ENCODE data around the gene BCAT1.
"Not testable (repeated sequence)": the region's sequence is repeated elsewhere in the genome, so short reads cannot be mapped to it uniquely, and the experiment has no call there.

BCAT1 gene

GRCh38 chr12:24928533-24929306 lies 20.2 kb downstream of the BCAT1 start:
- DNase-seq (ENCODE audit: low spot score): not testable (repeated sequence)

- no peak for DNase-seq (ENCODE audit: low spot score)
These were observed 20.8 kb downstream of the BCAT1 start for GRCh38 chr12:24928131-24928530.

- not testable (repeated sequence) for DNase-seq (ENCODE audit: low spot score)
These were observed 22.8 kb downstream of the BCAT1 start for GRCh38 chr12:24926080-24926479.

- DNase-seq (ENCODE audit: low spot score): no peak
These were observed 26.8 kb downstream of the BCAT1 start for GRCh38 chr12:24922090-24922489.

- no peak for DNase-seq (ENCODE audit: low spot score)
These were observed 27.5 kb downstream of the BCAT1 start for GRCh38 chr12:24921251-24922038.

- no peak for DNase-seq (ENCODE audit: low spot score)
These were observed 28.8 kb downstream of the BCAT1 start for GRCh38 chr12:24920141-24920540.

- no peak for DNase-seq (ENCODE audit: low spot score)
These were observed 29.4 kb downstream of the BCAT1 start for GRCh38 chr12:24919346-24920001.

GRCh38 chr12:24918596-24918995 lies 30.3 kb downstream of the BCAT1 start:
- no peak for DNase-seq (ENCODE audit: low spot score)

GRCh38 chr12:24915501-24915900 lies 33.4 kb downstream of the BCAT1 start:
- no peak for DNase-seq (ENCODE audit: low spot score)

- no peak for DNase-seq (ENCODE audit: low spot score)
These were observed 34.9 kb downstream of the BCAT1 start for GRCh38 chr12:24913953-24914352.

GRCh38 chr12:24913130-24913529 lies 35.8 kb downstream of the BCAT1 start:
- no peak for DNase-seq (ENCODE audit: low spot score)

- DNase-seq (ENCODE audit: low spot score): peak; percentile 59
These were observed 37.6 kb downstream of the BCAT1 start for GRCh38 chr12:24911271-24911791.

GRCh38 chr12:24910192-24910591 lies 38.7 kb downstream of the BCAT1 start:
- DNase-seq (ENCODE audit: low spot score): not testable (repeated sequence)

- no peak for DNase-seq (ENCODE audit: low spot score)
These were observed 39.2 kb downstream of the BCAT1 start for GRCh38 chr12:24909667-24910066.

GRCh38 chr12:24907464-24907863 lies 41.4 kb downstream of the BCAT1 start:
- no peak for DNase-seq (ENCODE audit: low spot score)

GRCh38 chr12:24906141-24906540 lies 42.8 kb downstream of the BCAT1 start:
- DNase-seq (ENCODE audit: low spot score): no peak

GRCh38 chr12:24905431-24905830 lies 43.5 kb downstream of the BCAT1 start:
- DNase-seq (ENCODE audit: low spot score): no peak

GRCh38 chr12:24904871-24905270 lies 44.0 kb downstream of the BCAT1 start:
- DNase-seq (ENCODE audit: low spot score): no peak

GRCh38 chr12:24903329-24904088 lies 45.4 kb downstream of the BCAT1 start:
- no peak for DNase-seq (ENCODE audit: low spot score)

GRCh38 chr12:24902511-24903328 lies 46.2 kb downstream of the BCAT1 start:
- no peak for DNase-seq (ENCODE audit: low spot score)

All from HuH-7.5 (cell line).